ENCODE data around the gene PPP1R7. TPM values are rescaled to one million over a fixed set of nuclear protein-coding genes. Genes with fewer than 3 reads are reported as not detected.

Gene PPP1R7
- total RNA-seq, 2 donors from 2014 or later: 57.5 to 61.4 TPM

DNA sequence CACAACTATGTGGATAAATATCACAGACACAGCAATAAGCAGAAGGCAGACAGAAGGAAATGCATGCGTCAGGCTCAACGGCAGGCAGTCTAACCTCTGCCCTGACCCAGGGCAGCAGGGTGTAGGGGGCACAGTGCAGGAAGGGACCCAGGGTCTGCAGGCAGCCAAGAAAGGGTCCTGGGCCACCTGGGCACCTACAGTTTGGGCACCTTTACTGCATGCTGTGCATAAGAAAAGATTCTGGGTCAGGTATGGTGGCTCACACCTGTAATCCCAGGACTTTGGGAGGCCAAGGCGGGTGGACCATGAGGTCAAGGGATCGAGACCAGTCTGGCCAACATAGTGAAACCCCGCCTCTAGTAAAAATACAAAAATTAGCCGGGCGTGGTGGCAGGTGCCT, 18.7 kb upstream of the PPP1R7 start:
- H3K27me3 ChIP-seq: no peaks in the 10 kb centered on the region
- H3K9me3 ChIP-seq: no peaks in the 10 kb centered on the region
- no peak overlapping the region for H3K4me3 ChIP-seq
- H3K4me1 ChIP-seq: no peaks in the 10 kb centered on the region
- TF ChIP-seq, protein P1, sequence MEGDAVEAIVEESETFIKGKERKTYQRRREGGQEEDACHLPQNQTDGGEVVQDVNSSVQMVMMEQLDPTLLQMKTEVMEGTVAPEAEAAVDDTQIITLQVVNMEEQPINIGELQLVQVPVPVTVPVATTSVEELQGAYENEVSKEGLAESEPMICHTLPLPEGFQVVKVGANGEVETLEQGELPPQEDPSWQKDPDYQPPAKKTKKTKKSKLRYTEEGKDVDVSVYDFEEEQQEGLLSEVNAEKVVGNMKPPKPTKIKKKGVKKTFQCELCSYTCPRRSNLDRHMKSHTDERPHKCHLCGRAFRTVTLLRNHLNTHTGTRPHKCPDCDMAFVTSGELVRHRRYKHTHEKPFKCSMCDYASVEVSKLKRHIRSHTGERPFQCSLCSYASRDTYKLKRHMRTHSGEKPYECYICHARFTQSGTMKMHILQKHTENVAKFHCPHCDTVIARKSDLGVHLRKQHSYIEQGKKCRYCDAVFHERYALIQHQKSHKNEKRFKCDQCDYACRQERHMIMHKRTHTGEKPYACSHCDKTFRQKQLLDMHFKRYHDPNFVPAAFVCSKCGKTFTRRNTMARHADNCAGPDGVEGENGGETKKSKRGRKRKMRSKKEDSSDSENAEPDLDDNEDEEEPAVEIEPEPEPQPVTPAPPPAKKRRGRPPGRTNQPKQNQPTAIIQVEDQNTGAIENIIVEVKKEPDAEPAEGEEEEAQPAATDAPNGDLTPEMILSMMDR (IDR thresholded peaks at IDR 0.05): no peak
- no peak overlapping the region for H3K27ac ChIP-seq
- H3K36me3 ChIP-seq: no peaks in the 10 kb centered on the region
- DNase-seq (ENCODE audit: low spot score): no peak

GRCh38 chr2:241132538-241133435, 17.5 kb upstream of the PPP1R7 start:
- DNase-seq (ENCODE audit: low spot score): no peak
- Histone ChIP-seq H3K9me3 (no peaks in the 10 kb centered on the region), H3K4me1 (no peaks in the 10 kb centered on the region), H3K36me3 (no peaks in the 10 kb centered on the region), H3K27me3 (no peaks in the 10 kb centered on the region), H3K27ac (no peak overlapping the region), H3K4me3 (no peak overlapping the region)
- TF ChIP-seq, protein P1 (IDR thresholded peaks at IDR 0.05): no peak

GRCh38 chr2:241133436-241133820, 16.8 kb upstream of the PPP1R7 start:
- no peaks in the 10 kb centered on the region for H3K9me3 ChIP-seq
- H3K27ac ChIP-seq: no peak overlapping the region
- no peak overlapping the region for H3K4me3 ChIP-seq
- H3K36me3 ChIP-seq: no peaks in the 10 kb centered on the region
- H3K4me1 ChIP-seq: no peaks in the 10 kb centered on the region
- TF ChIP-seq, protein P1 (IDR thresholded peaks at IDR 0.05): no peak
- no peaks in the 10 kb centered on the region for H3K27me3 ChIP-seq
- DNase-seq (ENCODE audit: low spot score): no peak

DNA sequence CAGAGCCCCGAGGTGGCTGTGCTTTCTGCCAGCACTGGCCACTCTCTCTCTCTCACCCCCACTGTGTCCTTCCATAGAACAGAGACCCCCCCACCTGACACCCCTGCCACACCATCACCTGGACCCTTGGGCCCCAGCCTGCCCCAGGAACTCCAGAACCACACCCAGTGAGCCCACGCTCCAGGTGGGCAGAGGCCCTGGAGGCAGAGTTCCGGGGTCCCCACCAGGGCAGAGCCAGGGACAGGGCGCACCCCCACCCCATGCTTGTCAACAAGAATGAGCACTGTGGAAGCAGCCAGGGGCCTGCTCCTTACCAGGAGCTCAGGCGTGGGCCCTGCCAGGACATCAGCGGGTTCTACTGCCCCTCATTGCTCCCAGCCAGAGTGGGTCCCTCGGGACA, 15.6 kb upstream of the PPP1R7 start:
- no peak for DNase-seq (ENCODE audit: low spot score)
- Histone ChIP-seq H3K4me3 (no peak overlapping the region), H3K27me3 (no peaks in the 10 kb centered on the region), H3K36me3 (no peaks in the 10 kb centered on the region), H3K27ac (no peak overlapping the region), H3K4me1 (no peaks in the 10 kb centered on the region), H3K9me3 (no peaks in the 10 kb centered on the region)
- TF ChIP-seq, protein P1 (IDR thresholded peaks at IDR 0.05): no peak

GRCh38 chr2:241135737-241136136, 14.5 kb upstream of the PPP1R7 start:
- H3K4me3 ChIP-seq: no peak overlapping the region
- H3K27ac ChIP-seq: no peak overlapping the region
- no peaks in the 10 kb centered on the region for H3K9me3 ChIP-seq
- TF ChIP-seq, protein P1 (IDR thresholded peaks at IDR 0.05): no peak
- no peak for DNase-seq (ENCODE audit: low spot score)
- no peaks in the 10 kb centered on the region for H3K4me1 ChIP-seq
- no peaks in the 10 kb centered on the region for H3K36me3 ChIP-seq
- no peaks in the 10 kb centered on the region for H3K27me3 ChIP-seq

Measured in right atrium auricular region (tissue), 2 donors.